ENCODE data around the gene TMEM141.
"Not testable (repeated sequence)": the region's sequence is repeated elsewhere in the genome, so short reads cannot be mapped to it uniquely, and the experiment has no call there.

Gene TMEM141

GRCh38 chr9:136760424-136760823, 30.7 kb upstream of the TMEM141 start:
- no peak for DNase-seq (ENCODE audit: low spot score)
- no peak for TF ChIP-seq CTCF (IDR thresholded peaks at IDR 0.05; ENCODE audit: extremely low read depth, insufficient read depth, missing control alignments)

GRCh38 chr9:136760834-136761544, 30.2 kb upstream of the TMEM141 start:
- TF ChIP-seq CTCF (IDR thresholded peaks at IDR 0.05; ENCODE audit: extremely low read depth, insufficient read depth, missing control alignments) = peak; percentile 73
- in situ Hi-C loops (cut with MboI; ENCODE audit: low pct_unique_long_range_greater_than_20kb, low sequenced_read_pairs, unreplicated experiment); DNase-seq (ENCODE audit: low spot score): not testable (repeated sequence)

More at GRCh38 chr9:136760424-136760823, 30.7 kb upstream of the TMEM141 start:
- in situ Hi-C loops (cut with MboI; ENCODE audit: low pct_unique_long_range_greater_than_20kb, low sequenced_read_pairs, unreplicated experiment) = no loop called here

- DNase-seq (ENCODE audit: low spot score) = no peak
- in situ Hi-C loops (cut with MboI; ENCODE audit: low pct_unique_long_range_greater_than_20kb, low sequenced_read_pairs, unreplicated experiment) = no loop called here
- TF ChIP-seq CTCF (IDR thresholded peaks at IDR 0.05; ENCODE audit: extremely low read depth, insufficient read depth, missing control alignments) = no peak
Observed at GRCh38 chr9:136761545-136761981, 29.6 kb upstream of the TMEM141 start.

GRCh38 chr9:136762221-136762691, 28.9 kb upstream of the TMEM141 start:
- in situ Hi-C loops (cut with MboI; ENCODE audit: low pct_unique_long_range_greater_than_20kb, low sequenced_read_pairs, unreplicated experiment) = no loop called here
- peak; percentile 6 for DNase-seq (ENCODE audit: low spot score)
- TF ChIP-seq CTCF (IDR thresholded peaks at IDR 0.05; ENCODE audit: extremely low read depth, insufficient read depth, missing control alignments) = no peak

- in situ Hi-C loops (cut with MboI; ENCODE audit: low pct_unique_long_range_greater_than_20kb, low sequenced_read_pairs, unreplicated experiment) = no loop called here
- peak; percentile 4 for DNase-seq (ENCODE audit: low spot score)
- TF ChIP-seq CTCF (IDR thresholded peaks at IDR 0.05; ENCODE audit: extremely low read depth, insufficient read depth, missing control alignments) = no peak
Observed at GRCh38 chr9:136762915-136763648, 28.1 kb upstream of the TMEM141 start.

- peak; percentile 6 for DNase-seq (ENCODE audit: low spot score)
- no peak for TF ChIP-seq CTCF (IDR thresholded peaks at IDR 0.05; ENCODE audit: extremely low read depth, insufficient read depth, missing control alignments)
- in situ Hi-C loops (cut with MboI; ENCODE audit: low pct_unique_long_range_greater_than_20kb, low sequenced_read_pairs, unreplicated experiment) = no loop called here
Observed at GRCh38 chr9:136763649-136764035, 27.5 kb upstream of the TMEM141 start.
